ENCODE results near the gene PRAMEF33.
"Not testable (repeated sequence)": the region's sequence is repeated elsewhere in the genome, so short reads cannot be mapped to it uniquely, and the experiment has no call there.

The PRAMEF33 gene

GRCh38 chr1:13303239-13303638, at the start of gene PRAMEF33:
Gene PRAMEF33 (plus strand): TSS chr1:13303539. CDS start chr1:13305955, 2,416 bp downstream.
- not testable (repeated sequence) for DNase-seq

GRCh38 chr1:13253898-13254297, 49.4 kb upstream of the PRAMEF33 start, which contains the start of gene PRAMEF5:
Gene PRAMEF5 (plus strand): TSS chr1:13254198. CDS start chr1:13259269, 5,071 bp downstream.
- not testable (repeated sequence) for DNase-seq

GRCh38 chr1:13265124-13265523, 38.2 kb upstream of the PRAMEF33 start:
- DNase-seq = not testable (repeated sequence)

GRCh38 chr1:13277016-13277415, 26.3 kb upstream of the PRAMEF33 start:
- DNase-seq = not testable (repeated sequence)

GRCh38 chr1:13279617-13280016, 23.7 kb upstream of the PRAMEF33 start:
- not testable (repeated sequence) for DNase-seq

GRCh38 chr1:13285037-13285436, 18.3 kb upstream of the PRAMEF33 start, which contains the start of gene PRAMEF8:
Gene PRAMEF8 (minus strand): TSS chr1:13285137. CDS start chr1:13284091, 1,046 bp downstream.
- DNase-seq = not testable (repeated sequence)

- not testable (repeated sequence) for DNase-seq
These were observed 14.3 kb upstream of the PRAMEF33 start for GRCh38 chr1:13289030-13289429.

- not testable (repeated sequence) for DNase-seq
These were observed 6.0 kb upstream of the PRAMEF33 start for GRCh38 chr1:13297216-13297931.

- not testable (repeated sequence) for DNase-seq
These were observed 4.6 kb upstream of the PRAMEF33 start for GRCh38 chr1:13298699-13299098.

- DNase-seq = not testable (repeated sequence)
These were observed 1.1 kb upstream of the PRAMEF33 start for GRCh38 chr1:13302197-13302596.

- not testable (repeated sequence) for DNase-seq
These were observed 11.9 kb downstream of the PRAMEF33 start, which contains the start of gene PRAMEF15 for GRCh38 chr1:13315281-13315680. Gene PRAMEF15 (plus strand): TSS chr1:13315581. CDS start chr1:13318408, 2,827 bp downstream.

- DNase-seq = not testable (repeated sequence)
These were observed 39.2 kb downstream of the PRAMEF33 start for GRCh38 chr1:13342496-13342895.

- not testable (repeated sequence) for DNase-seq
These were observed 43.7 kb downstream of the PRAMEF33 start, which contains the start of gene PRAMEF14 for GRCh38 chr1:13347034-13347433. Gene PRAMEF14 (minus strand): TSS chr1:13347134. CDS start chr1:13345314, 1,820 bp downstream.

GRCh38 chr1:13353476-13353875, 50.1 kb downstream of the PRAMEF33 start:
- DNase-seq = not testable (repeated sequence)

- DNase-seq = not testable (repeated sequence)
These were observed 51.1 kb downstream of the PRAMEF33 start for GRCh38 chr1:13354475-13354874.

- DNase-seq = not testable (repeated sequence)
These were observed 53.4 kb downstream of the PRAMEF33 start for GRCh38 chr1:13356774-13357173.
